Fibroblast of lung (primary cell): ENCODE data around the gene AP1M2.

ENCODE experiments used
- CTCF ChIP-seq, 2 donors: IDR thresholded peaks in 1 of 2; conservative IDR thresholded peaks in 1 of 2; 1 replicate in 1 of 2; 2 replicates in 1 of 2; pipeline ENCODE4 v1.5.1; 2011 to 2012; ENCODE audit warnings: low read length in 2 of 2, control low read depth in 1 of 2, inconsistent platforms in 1 of 2, low read depth in 1 of 2, mild to moderate bottlenecking in 1 of 2
- EZH2 ChIP-seq: IDR thresholded peaks from 2 replicates; pipeline ENCODE4 v1.5.1; 2012; ENCODE audit warnings: low read length, control low read depth, mild to moderate bottlenecking; ENCODE audit errors: missing control alignments

GRCh38 chr19:10593820-10594637, 6.9 kb upstream of the AP1M2 start:
- no peak for TF ChIP-seq EZH2
- no peak for TF ChIP-seq CTCF (conservative IDR thresholded peaks at IDR 0.05 in 1 of 2, IDR thresholded peaks at IDR 0.05 in 1 of 2; ENCODE audit: low read depth in 1 of 2, low read length in 2 of 2)
